Adipose tissue (tissue), 3 donors: Measurements from ENCODE around the gene WAS. TPM values are rescaled to one million over a fixed set of nuclear protein-coding genes. Genes with fewer than 3 reads are reported as not detected.

ENCODE experiments used
- H3K27ac ChIP-seq: one replicate; pipeline ENCODE4 v1.5.1; 2013; ENCODE audit warnings: low read depth, low read length
- WGBS, 3 donors: extraction: QIAGEN DNeasy Blood & Tissue Kit; methylation state at CpG; one replicate each; pipeline ENCODE4 v1.1.7; 2013; 5-methylcytosine and 5-hydroxymethylcytosine counted together
- polyA plus RNA-seq, 3 donors: library from polyadenylated mRNA; stranded (reverse); fragments of 200-250 nt; gene quantifications; one replicate each; pipeline ENCODE4 v1.2.3, GENCODE V29; 2013
- donor health status: healthy with polysubstance abuse.
- donor health status: Bipolar disorder and iron deficiency.
- donor health status: healthy.

The WAS gene
- polyA plus RNA-seq, 3 donors: 1.6 to 11.7 (median 9.6) TPM

- H3K27ac ChIP-seq: no peak overlapping the region
- 80 to 82% (median 81%) methylated on average over 7 of the region's 7 CpGs for WGBS, 3 donors
Observed at GRCh38 chrX:48703228-48703627, 19.6 kb downstream of the WAS start.

- H3K27ac ChIP-seq: no peak overlapping the region
- WGBS, 3 donors: 44 to 65% (median 55%) methylated on average over 3 to 4 of the region's 4 CpGs
Observed at GRCh38 chrX:48703642-48704481, 20.3 kb downstream of the WAS start.

- H3K27ac ChIP-seq: no peak overlapping the region
- WGBS, 3 donors: 83 to 96% (median 94%) methylated on average over 5 to 12 of the region's 12 CpGs
Observed at GRCh38 chrX:48705871-48706270, 22.3 kb downstream of the WAS start.

- 90 to 97% (median 97%) methylated on average over 7 of the region's 7 CpGs for WGBS, 3 donors
- no peak overlapping the region for H3K27ac ChIP-seq
Observed at GRCh38 chrX:48709522-48710112, 26.0 kb downstream of the WAS start.

- 66 to 89% (median 76%) methylated on average over 9 of the region's 9 CpGs for WGBS, 3 donors
Observed at GRCh38 chrX:48711162-48711928, 27.7 kb downstream of the WAS start.

GRCh38 chrX:48711929-48712505, 28.4 kb downstream of the WAS start:
- 70 to 85% (median 72%) methylated on average over 7 of the region's 7 CpGs for WGBS, 3 donors
- no peak overlapping the region for H3K27ac ChIP-seq

More at GRCh38 chrX:48711162-48711928, 27.7 kb downstream of the WAS start:
- no peak overlapping the region for H3K27ac ChIP-seq

GRCh38 chrX:48713847-48714246, 30.2 kb downstream of the WAS start:
- 81 to 86% (median 85%) methylated on average over 2 of the region's 2 CpGs for WGBS, 3 donors
- H3K27ac ChIP-seq: no peak overlapping the region

- no peak overlapping the region for H3K27ac ChIP-seq
- WGBS, 3 donors: 53 to 59% (median 58%) methylated on average over 5 of the region's 5 CpGs
Observed at GRCh38 chrX:48714573-48714972, 31.0 kb downstream of the WAS start.

GRCh38 chrX:48715072-48715471, 31.5 kb downstream of the WAS start:
- WGBS, 3 donors: 62 to 70% (median 63%) methylated on average over 2 of the region's 2 CpGs
- no peak overlapping the region for H3K27ac ChIP-seq

GRCh38 chrX:48715876-48716502, 32.4 kb downstream of the WAS start:
- 69 to 75% (median 73%) methylated on average over 4 of the region's 4 CpGs for WGBS, 3 donors
- H3K27ac ChIP-seq: no peak overlapping the region

GRCh38 chrX:48719958-48720357, 36.4 kb downstream of the WAS start:
- 64 to 83% (median 70%) methylated on average over 2 of the region's 2 CpGs for WGBS, 3 donors
- H3K27ac ChIP-seq: no peak overlapping the region

GRCh38 chrX:48720577-48721250, 37.1 kb downstream of the WAS start:
- 58 to 88% (median 79%) methylated on average over 4 of the region's 4 CpGs for WGBS, 3 donors

GRCh38 chrX:48721916-48722315, 38.3 kb downstream of the WAS start:
- H3K27ac ChIP-seq: no peak overlapping the region

More at GRCh38 chrX:48720577-48721250, 37.1 kb downstream of the WAS start:
- no peak overlapping the region for H3K27ac ChIP-seq

GRCh38 chrX:48726596-48726995, 43.0 kb downstream of the WAS start:
- 75 to 94% (median 89%) methylated on average over 2 of the region's 2 CpGs for WGBS, 3 donors
- no peak overlapping the region for H3K27ac ChIP-seq

- H3K27ac ChIP-seq: no peak overlapping the region
Observed at GRCh38 chrX:48728653-48729052, 45.1 kb downstream of the WAS start.

- H3K27ac ChIP-seq: no peak overlapping the region
- WGBS, 3 donors: 80 to 100% (median 82%) methylated on average over 1 of the region's 1 CpG
Observed at GRCh38 chrX:48736303-48736702, 52.7 kb downstream of the WAS start.

GRCh38 chrX:48736878-48737212, 53.2 kb downstream of the WAS start:
- no peak overlapping the region for H3K27ac ChIP-seq
- 3 to 44% (median 6%) methylated on average over 10 of the region's 10 CpGs for WGBS, 3 donors
